Gastrocnemius medialis (tissue), 4 donors: ENCODE measurements around the gene UTP3. TPM values are rescaled to one million over a fixed set of nuclear protein-coding genes. Genes with fewer than 3 reads are reported as not detected.
"Not testable (repeated sequence)": the region's sequence is repeated elsewhere in the genome, so short reads cannot be mapped to it uniquely, and the experiment has no call there.

Experiments used
- ATAC-seq, 2 donors: fragments of 150-250 bp; one replicate each; pipeline ENCODE4 v1.9.1; 2016
- DNase-seq, 2 donors: peaks; one replicate each; pipeline ENCODE4 v3.0.0-alpha.2; 2019
- H3K27ac ChIP-seq, 4 donors: fragments of 200-600 bp; sonication (generic); 1 replicate in 1 of 4; 2 replicates in 3 of 4; pipeline ENCODE4 v1.5.1; 2016 to 2018; ENCODE audit warnings: mild to moderate bottlenecking in 2 of 4, moderate library complexity in 1 of 4
- H3K27me3 ChIP-seq, 3 donors: fragments of 200-600 bp; sonication (generic) in 2 of 3; 1 replicate in 1 of 3; 2 replicates in 2 of 3; pipeline versions ENCODE4 v1.5.1 to v1.6.0; 2016 to 2019; ENCODE audit warnings: mild to moderate bottlenecking in 1 of 3, moderate library complexity in 1 of 3
- H3K36me3 ChIP-seq, 2 donors: fragments of 200-600 bp; sonication (generic) in 1 of 2; one replicate each; pipeline ENCODE4 v1.5.1; 2017 to 2018
- H3K4me1 ChIP-seq, 2 donors: fragments of 200-600 bp; sonication (generic) in 1 of 2; one replicate each; pipeline ENCODE4 v1.5.1; 2016 to 2017; ENCODE audit warnings: mild to moderate bottlenecking in 2 of 2
- H3K4me3 ChIP-seq, 4 donors: fragments of 200-600 bp; sonication (generic) in 3 of 4; 1 replicate in 1 of 4; 2 replicates in 3 of 4; pipeline ENCODE4 v1.5.1; 2016 to 2019; ENCODE audit warnings: mild to moderate bottlenecking in 2 of 4
- H3K9me3 ChIP-seq, 3 donors: fragments of 200-600 bp; sonication (generic) in 2 of 3; 1 replicate in 1 of 3; 2 replicates in 2 of 3; pipeline ENCODE4 v1.5.1; 2016 to 2019
- POLR2A ChIP-seq, 2 donors: fragments of 450-650 bp; IDR thresholded peaks; one replicate each; pipeline ENCODE4 v1.6.1; 2017; ENCODE audit warnings: antibody characterized with exemption in 2 of 2, mild to moderate bottlenecking in 2 of 2, moderate library complexity in 2 of 2
- in situ Hi-C, 4 donors: fragments of 200-750 bp; cut with MboI; loops; one replicate each; pipeline versions ENCODE4 v1.15.0 to v1.8.0; 2017; ENCODE audit warnings: low sequenced_read_pairs in 4 of 4
- intact Hi-C: fragments of 100-400 bp; cut with DNase I; formaldehyde crosslinking; loops from one replicate; pipeline ENCODE4 v1.15.1; 2023; ENCODE audit warnings: low total_unique reads
- total RNA-seq, 4 donors: library from RNA; depleted of rRNA; stranded (reverse); fragments of >200 nt; gene quantifications; one replicate each; pipeline versions ENCODE4 v1.1.0 to v1.2.3, GENCODE V29; 2016
- TF ChIP-seq, protein P1 (sequence below), 5 experiments: fragments of 450-650 bp in 3 of 5; fragments of 200-600 bp in 2 of 5; sonication (generic) in 2 of 5; IDR thresholded peaks in 4 of 5; conservative IDR thresholded peaks in 1 of 5; 1 replicate in 4 of 5; 2 replicates in 1 of 5; pipeline ENCODE4 v1.5.1; 2016 to 2019; ENCODE audit warnings: antibody characterized with exemption in 5 of 5, mild to moderate bottlenecking in 3 of 5, moderate library complexity in 3 of 5

The UTP3 gene
- total RNA-seq, 4 donors from 2014 or later: 6.3 to 13.0 (median 11.8) TPM

DNA sequence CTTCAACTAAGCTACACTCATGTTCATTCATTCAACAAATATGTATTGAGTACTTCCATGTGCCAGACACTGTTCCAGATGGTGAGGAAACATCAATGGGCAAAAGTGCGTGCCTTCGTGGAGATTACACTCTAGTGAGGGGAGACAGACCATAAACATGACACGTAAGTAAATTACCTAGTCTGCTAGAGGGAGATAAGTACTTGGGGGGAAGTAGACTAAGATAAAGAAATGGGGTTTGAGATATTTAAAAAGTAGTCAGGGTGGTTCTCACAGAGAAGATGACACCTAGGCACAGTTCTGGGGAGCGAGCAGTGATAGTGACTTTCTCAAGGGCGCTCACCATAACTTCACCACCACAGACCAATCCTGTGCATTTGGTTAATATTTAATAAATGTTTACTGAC, 33.7 kb upstream of the UTP3 start:
- ATAC-seq (no peak), DNase-seq (no peak)
- intact Hi-C loops (loop anchor here (5.0 kb wide), 1 partner anchor 33 kb away; the partner anchor contains the start of gene UTP3), in situ Hi-C loops (loop anchor here in 3 of 4 donors (25.0 kb wide), 2 partner anchors 333 to 358 kb away; partner anchors contain the start of gene DCK (in 1 of the 3))
- Histone ChIP-seq H3K9me3 (no peaks in the 10 kb centered on the region), H3K27ac (no peak overlapping the region), H3K27me3 (no peaks in the 10 kb centered on the region), H3K4me3 (no peak overlapping the region), H3K4me1 (peaks cover 0 to 4% of the 10 kb centered on the region in 2 donors), H3K36me3 (no peaks in the 10 kb centered on the region)
- TF ChIP-seq POLR2A (IDR thresholded peaks at IDR 0.05): no peak
- TF ChIP-seq, protein P1, sequence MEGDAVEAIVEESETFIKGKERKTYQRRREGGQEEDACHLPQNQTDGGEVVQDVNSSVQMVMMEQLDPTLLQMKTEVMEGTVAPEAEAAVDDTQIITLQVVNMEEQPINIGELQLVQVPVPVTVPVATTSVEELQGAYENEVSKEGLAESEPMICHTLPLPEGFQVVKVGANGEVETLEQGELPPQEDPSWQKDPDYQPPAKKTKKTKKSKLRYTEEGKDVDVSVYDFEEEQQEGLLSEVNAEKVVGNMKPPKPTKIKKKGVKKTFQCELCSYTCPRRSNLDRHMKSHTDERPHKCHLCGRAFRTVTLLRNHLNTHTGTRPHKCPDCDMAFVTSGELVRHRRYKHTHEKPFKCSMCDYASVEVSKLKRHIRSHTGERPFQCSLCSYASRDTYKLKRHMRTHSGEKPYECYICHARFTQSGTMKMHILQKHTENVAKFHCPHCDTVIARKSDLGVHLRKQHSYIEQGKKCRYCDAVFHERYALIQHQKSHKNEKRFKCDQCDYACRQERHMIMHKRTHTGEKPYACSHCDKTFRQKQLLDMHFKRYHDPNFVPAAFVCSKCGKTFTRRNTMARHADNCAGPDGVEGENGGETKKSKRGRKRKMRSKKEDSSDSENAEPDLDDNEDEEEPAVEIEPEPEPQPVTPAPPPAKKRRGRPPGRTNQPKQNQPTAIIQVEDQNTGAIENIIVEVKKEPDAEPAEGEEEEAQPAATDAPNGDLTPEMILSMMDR (IDR thresholded peaks at IDR 0.05 in 4 of 5, conservative IDR thresholded peaks at IDR 0.05 in 1 of 5): no peak

DNA sequence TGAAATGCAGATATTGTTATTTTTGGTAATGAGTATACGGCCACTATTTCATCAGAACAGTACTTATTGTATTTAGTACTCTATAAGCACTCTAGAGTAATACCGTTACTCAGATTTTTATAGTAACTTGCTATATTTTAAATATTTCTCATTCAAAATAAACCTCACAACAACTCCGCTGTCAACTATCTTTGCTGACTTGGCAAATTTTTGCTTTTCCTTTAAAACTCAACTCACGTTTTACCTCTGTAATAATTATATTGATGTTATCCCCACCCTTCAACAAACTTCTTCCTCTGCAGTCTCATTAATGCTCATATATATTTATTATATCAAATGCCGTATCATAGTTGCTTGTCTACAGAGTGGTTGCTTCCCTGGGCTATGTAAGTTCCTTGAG, 31.0 kb upstream of the UTP3 start:
- H3K4me3 ChIP-seq: no peak overlapping the region
- no peaks in the 10 kb centered on the region for H3K4me1 ChIP-seq
- in situ Hi-C loops (loop anchor here in 3 of 4 donors (25.0 kb wide), 2 partner anchors 330 to 355 kb away; partner anchors contain the start of gene DCK (in 1 of the 3)), intact Hi-C loops (no loop called here)
- H3K36me3 ChIP-seq: no peaks in the 10 kb centered on the region
- H3K9me3 ChIP-seq: no peaks in the 10 kb centered on the region
- TF ChIP-seq, protein P1 (IDR thresholded peaks at IDR 0.05 in 4 of 5, conservative IDR thresholded peaks at IDR 0.05 in 1 of 5): no peak
- TF ChIP-seq POLR2A (IDR thresholded peaks at IDR 0.05): no peak
- no peak overlapping the region for H3K27ac ChIP-seq
- no peaks in the 10 kb centered on the region for H3K27me3 ChIP-seq
- ATAC-seq: no peak
- no peak for DNase-seq

DNA sequence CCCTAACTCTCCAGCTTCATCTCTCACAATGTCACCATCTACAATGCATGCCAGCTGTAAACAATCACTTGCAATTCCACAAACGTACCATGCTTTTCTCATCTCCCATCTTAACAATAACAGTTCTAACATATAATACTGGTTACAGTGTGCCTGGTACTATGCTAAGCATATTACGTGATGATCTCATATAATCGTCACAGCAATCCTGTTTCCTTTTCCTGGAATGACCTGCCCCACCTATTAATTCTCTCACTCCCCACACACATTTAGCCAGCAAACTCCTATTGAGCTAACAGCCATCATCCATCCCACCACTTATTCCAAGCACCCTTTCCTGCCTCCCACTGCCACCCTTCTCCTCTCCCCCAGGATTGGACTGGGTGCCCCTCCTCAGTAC, 29.9 kb upstream of the UTP3 start:
- ATAC-seq: no peak
- in situ Hi-C loops: loop anchor here in 3 of 4 donors (25.0 kb wide), 2 partner anchors 329 to 354 kb away; partner anchors contain the start of gene DCK (in 1 of the 3)
- no peak for DNase-seq
- no peaks in the 10 kb centered on the region for H3K36me3 ChIP-seq
- H3K27ac ChIP-seq: no peak overlapping the region
- TF ChIP-seq, protein P1 (IDR thresholded peaks at IDR 0.05 in 4 of 5, conservative IDR thresholded peaks at IDR 0.05 in 1 of 5): no peak
- no peak for TF ChIP-seq POLR2A (IDR thresholded peaks at IDR 0.05)
- no peaks in the 10 kb centered on the region for H3K9me3 ChIP-seq
- no peaks in the 10 kb centered on the region for H3K4me1 ChIP-seq
- intact Hi-C loops: no loop called here
- no peaks in the 10 kb centered on the region for H3K27me3 ChIP-seq
- no peak overlapping the region for H3K4me3 ChIP-seq

DNA sequence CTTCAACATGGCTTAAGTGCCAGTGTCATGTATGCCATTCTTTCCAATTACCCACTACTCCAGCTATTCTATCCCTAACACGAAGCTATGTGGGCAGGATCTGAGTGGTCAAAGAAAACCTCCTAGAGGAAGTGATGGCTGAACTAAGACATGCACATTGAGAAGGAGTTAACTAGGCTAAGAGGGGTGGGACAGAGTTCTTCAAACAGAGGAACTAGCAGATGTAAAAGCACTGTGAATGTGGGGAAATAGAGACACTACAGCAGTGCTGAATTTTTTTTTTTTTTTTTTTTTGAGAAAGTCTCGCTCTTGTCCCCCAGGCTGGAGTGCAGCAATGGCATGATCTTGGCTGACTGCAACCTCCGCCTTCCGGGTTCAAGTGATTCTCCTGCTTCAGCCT, 28.2 kb upstream of the UTP3 start:
- no peak for DNase-seq
- no peak overlapping the region for H3K27ac ChIP-seq
- no peaks in the 10 kb centered on the region for H3K27me3 ChIP-seq
- no peak for ATAC-seq
- no peak overlapping the region for H3K4me3 ChIP-seq
- no peaks in the 10 kb centered on the region for H3K4me1 ChIP-seq
- H3K36me3 ChIP-seq: no peaks in the 10 kb centered on the region
- intact Hi-C loops: no loop called here
- in situ Hi-C loops: loop anchor here in 3 of 4 donors (25.0 kb wide), 2 partner anchors 327 to 352 kb away; partner anchors contain the start of gene DCK (in 1 of the 3)
- TF ChIP-seq POLR2A (IDR thresholded peaks at IDR 0.05): no peak
- TF ChIP-seq, protein P1 (IDR thresholded peaks at IDR 0.05 in 4 of 5, conservative IDR thresholded peaks at IDR 0.05 in 1 of 5): no peak
- H3K9me3 ChIP-seq: no peaks in the 10 kb centered on the region

DNA sequence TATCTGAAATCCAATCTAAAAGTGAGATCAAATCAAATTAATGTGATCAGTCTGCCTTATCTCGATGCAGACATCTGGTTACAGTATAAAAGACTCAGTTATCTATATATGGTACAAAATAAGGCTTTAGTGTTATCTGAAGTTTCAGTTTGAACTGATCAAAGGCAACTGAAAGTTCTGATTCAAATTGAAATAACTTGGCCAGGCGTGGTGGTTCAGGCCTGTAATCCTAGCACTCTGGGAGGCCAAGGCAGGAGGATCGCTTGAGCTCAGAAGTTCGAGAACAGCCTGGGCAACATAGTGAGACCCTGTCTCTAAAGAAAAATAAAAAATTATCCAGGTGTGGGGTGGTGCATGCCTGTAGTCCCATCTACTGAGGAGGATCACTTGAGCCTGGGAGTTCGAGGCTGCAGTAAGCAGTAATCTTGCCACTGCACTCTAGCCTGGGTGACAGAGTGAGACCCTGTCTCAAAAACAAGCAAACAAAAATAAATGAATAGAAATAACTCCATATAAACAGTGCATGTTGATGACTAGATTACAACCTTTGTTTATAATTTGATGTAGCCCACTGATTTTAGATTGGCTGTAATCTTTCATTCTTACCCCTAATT, 26.9 kb upstream of the UTP3 start:
- in situ Hi-C loops: loop anchor here in 3 of 4 donors (25.0 kb wide), 2 partner anchors 326 to 351 kb away; partner anchors contain the start of gene DCK (in 1 of the 3)
- H3K4me1 ChIP-seq, DNase-seq, H3K27ac ChIP-seq, H3K27me3 ChIP-seq, H3K4me3 ChIP-seq, ATAC-seq, H3K36me3 ChIP-seq, intact Hi-C loops, H3K9me3 ChIP-seq: not testable (repeated sequence)
